Endothelial cell of umbilical vein (primary cell): ENCODE results near the gene IL1R2. TPM values are rescaled to one million over a fixed set of nuclear protein-coding genes. Genes with fewer than 3 reads are reported as not detected.

Experiments
- BruUV-seq: library from RNA; stranded (reverse); fragments of 400-500 nt; replicated peaks from 2 replicates; lab custom pipeline; 2021; lab: Mats Ljungman, UMichigan
- CTCF ChIA-PET: fragments of 300-600, 350-600 bp; sonication (Branson Sonifier 250); formaldehyde crosslinking; loops from one replicate; lab custom pipeline; 2021; ENCODE audit warnings: antibody characterized with exemption, inconsistent platforms; lab: Charles Lee
- POLR2A ChIA-PET: fragments of 300-600, 350-600 bp; sonication (Branson Sonifier 250); formaldehyde crosslinking; loops from one replicate; lab custom pipeline; 2021; ENCODE audit warnings: antibody characterized with exemption, inconsistent platforms; lab: Charles Lee
- DNase-seq: peaks from one replicate; pipeline ENCODE4 v3.0.0-alpha.2; 2011; ENCODE audit warnings: low read depth, low spot score
- FAIRE-seq: peaks from 2 replicates; lab custom pipeline; 2011; peaks lifted over from hg19 to GRCh38; lab: Jason Lieb, UNC
- H2AFZ ChIP-seq: 2 replicates; pipeline ENCODE4 v1.6.0; 2012; ENCODE audit warnings: low read depth, low read length, control low read depth, inconsistent platforms
- H3K27ac ChIP-seq: 2 replicates; pipeline ENCODE4 v1.5.1; 2011; ENCODE audit warnings: low read depth, mild to moderate bottlenecking, control low read depth, low read length, moderate library complexity; ENCODE audit not compliant: insufficient read depth
- H3K27me3 ChIP-seq, 2 experiments: 2 replicates each; pipeline versions ENCODE4 v1.6.0 to v1.6.1; 2011; ENCODE audit warnings: low read length in 2 of 2, mixed read lengths in 1 of 2; ENCODE audit not compliant: control insufficient read depth in 2 of 2, insufficient read depth in 2 of 2
- H3K36me3 ChIP-seq, 2 experiments: 2 replicates in 1 of 2; 3 replicates in 1 of 2; pipeline ENCODE4 v1.5.1; 2011; ENCODE audit warnings: low read length in 2 of 2, mild to moderate bottlenecking in 1 of 2, moderate library complexity in 1 of 2; ENCODE audit not compliant: control insufficient read depth in 2 of 2, insufficient read depth in 2 of 2; ENCODE audit errors: extremely low read depth in 1 of 2
- H3K4me1 ChIP-seq: 3 replicates; pipeline ENCODE4 v1.5.1; 2011; ENCODE audit warnings: mild to moderate bottlenecking, low read length; ENCODE audit not compliant: control insufficient read depth, insufficient read depth; ENCODE audit errors: extremely low read depth
- H3K4me2 ChIP-seq: 2 replicates; pipeline ENCODE4 v1.6.1; 2011; ENCODE audit warnings: low read length, control low read depth, mixed read lengths; ENCODE audit not compliant: insufficient read depth
- H3K4me3 ChIP-seq, 3 experiments: fragments of 200-600 bp in 1 of 3; sonication (generic), shearing (Covaris generic) in 1 of 3; replicated peaks in 1 of 3; 2 replicates each; pipeline ENCODE4 v1.5.1; 2011 to 2016; ENCODE audit warnings: control low read depth in 3 of 3, low read length in 3 of 3, mild to moderate bottlenecking in 2 of 3, inconsistent platforms in 1 of 3, low read depth in 1 of 3, moderate library complexity in 1 of 3; ENCODE audit not compliant: insufficient read depth in 1 of 3
- H3K79me2 ChIP-seq: 2 replicates; pipeline ENCODE4 v1.6.0; 2012; ENCODE audit warnings: low read length, inconsistent platforms; ENCODE audit not compliant: control insufficient read depth, insufficient read depth
- H3K9ac ChIP-seq: replicated peaks from 2 replicates; pipeline ENCODE3; 2011; ENCODE audit warnings: low read length, control low read depth; ENCODE audit not compliant: insufficient read depth; ENCODE audit errors: extremely low read depth
- H3K9me1 ChIP-seq: replicated peaks from 3 replicates; pipeline ENCODE4 v1.6.0; 2011; ENCODE audit warnings: mild to moderate bottlenecking, low read length; ENCODE audit not compliant: control insufficient read depth, insufficient read depth; ENCODE audit errors: extremely low read depth
- H3K9me3 ChIP-seq: replicated peaks from 2 replicates; pipeline ENCODE4 v1.5.1; 2012; ENCODE audit warnings: low read length, inconsistent platforms; ENCODE audit not compliant: control insufficient read depth, insufficient read depth
- H4K20me1 ChIP-seq: replicated peaks from 2 replicates; pipeline ENCODE3; 2011; ENCODE audit warnings: mild to moderate bottlenecking, low read length; ENCODE audit not compliant: control insufficient read depth, insufficient read depth; ENCODE audit errors: extremely low read depth
- EZH2 ChIP-seq: IDR thresholded peaks from 2 replicates; pipeline ENCODE4 v1.6.1; 2012; ENCODE audit warnings: borderline replicate concordance, low read depth, mild to moderate bottlenecking, moderate library complexity, low read length, inconsistent platforms; ENCODE audit not compliant: severe bottlenecking
- FOS ChIP-seq: IDR thresholded peaks from 2 replicates; pipeline ENCODE4 v1.6.1; 2011; ENCODE audit warnings: mild to moderate bottlenecking, low read length, moderate library complexity, borderline replicate concordance; ENCODE audit not compliant: insufficient read depth
- GATA2 ChIP-seq: IDR thresholded peaks from 2 replicates; pipeline ENCODE4 v1.7.0; 2011; ENCODE audit warnings: low read depth, mild to moderate bottlenecking, moderate library complexity, mixed read lengths, low read length; ENCODE audit not compliant: insufficient read length, insufficient read depth
- JUN ChIP-seq: IDR thresholded peaks from 2 replicates; pipeline ENCODE4 v1.6.1; 2011; ENCODE audit warnings: borderline replicate concordance, low read depth; ENCODE audit not compliant: insufficient read length, insufficient read depth
- MYC ChIP-seq: IDR thresholded peaks from one replicate; pipeline ENCODE4 v1.6.1; 2011; ENCODE audit warnings: mild to moderate bottlenecking, low read depth, low read length
- POLR2A ChIP-seq: IDR thresholded peaks from 2 replicates; pipeline ENCODE4 v1.6.1; 2012; ENCODE audit warnings: low read depth, mild to moderate bottlenecking, control low read depth, low read length
- POLR2AphosphoS5 ChIP-seq: IDR thresholded peaks from 2 replicates; pipeline ENCODE4 v1.6.1; 2012; ENCODE audit warnings: low read depth, mild to moderate bottlenecking, control low read depth, low read length, moderate library complexity; ENCODE audit not compliant: insufficient read depth
- dilution Hi-C: fragments of 300-500 bp; cut with MboI; formaldehyde crosslinking; loops from one replicate; pipeline ENCODE4 v1.15.0; 2019; ENCODE audit warnings: low sequenced_read_pairs; ENCODE audit not compliant: extremely low pct_ligation_motif_present
- intact Hi-C: fragments of 100-400 bp; cut with micrococcal nuclease; formaldehyde crosslinking; loops from one replicate; pipeline ENCODE4 v1.10.0; 2022
- polyA plus RNA-seq, 4 experiments: library from polyadenylated mRNA; depleted of rRNA in 3 of 4; stranded (reverse) in 3 of 4; unstranded in 1 of 4; fragments of >200 nt; gene quantifications; 2 replicates each; pipeline versions ENCODE4 v1.2.1 to v1.2.3, GENCODE V29; 2011 to 2012; ENCODE audit warnings: missing spikeins in 1 of 4
- total RNA-seq: library from RNA; stranded (reverse); gene quantifications from 2 replicates; pipeline ENCODE4 v1.2.3, GENCODE V29; 2021
- TF ChIP-seq, protein P1 (sequence below), 2 donors: IDR thresholded peaks; 1 replicate in 1 of 2; 2 replicates in 1 of 2; pipeline ENCODE4 v1.5.1; 2011; ENCODE audit warnings: low read length in 2 of 2, mild to moderate bottlenecking in 2 of 2, moderate library complexity in 2 of 2, control low read depth in 1 of 2, inconsistent platforms in 1 of 2, low read depth in 1 of 2; ENCODE audit not compliant: insufficient read depth in 1 of 2; ENCODE audit errors: extremely low read depth in 1 of 2
- TF ChIP-seq, protein P2 (sequence below): IDR thresholded peaks from 2 replicates; pipeline ENCODE4 v1.6.1; 2011; ENCODE audit not compliant: insufficient read depth, insufficient read length

The IL1R2 gene
- total and polyA plus RNA-seq, 2 donors (not counting 3 experiments of a cell fraction or from before 2014, with no cell fraction given) = not detected

DNA sequence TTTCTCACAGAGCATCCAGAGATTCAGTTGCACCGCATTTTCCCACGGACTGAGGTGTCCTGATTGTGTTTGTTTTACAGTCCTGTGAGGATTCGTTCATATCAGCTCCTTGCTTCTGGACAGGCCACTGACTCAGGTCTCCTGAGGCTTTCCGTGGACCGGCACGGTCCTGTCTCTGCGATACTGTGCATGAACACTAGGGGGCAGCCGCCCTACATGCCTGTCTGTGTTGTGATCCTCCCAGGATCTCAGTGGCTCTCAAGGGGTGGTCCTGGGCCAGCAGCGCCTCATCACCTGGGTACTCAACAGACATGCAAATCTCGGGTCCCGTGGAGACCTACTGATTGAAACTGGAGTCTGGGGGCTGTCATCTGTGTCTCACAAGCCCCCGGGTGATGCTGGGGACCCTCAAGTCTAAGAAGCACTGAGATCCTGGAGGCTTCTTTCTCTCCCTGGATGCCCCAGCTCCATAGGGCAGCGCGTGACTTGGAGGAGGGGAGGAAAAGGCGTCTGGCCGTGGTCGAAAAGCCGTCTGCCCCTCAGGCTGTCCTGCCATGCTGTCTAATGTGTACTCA, 28.9 kb downstream of the IL1R2 start:
- TF ChIP-seq FOS = no peak
- TF ChIP-seq, protein P1, sequence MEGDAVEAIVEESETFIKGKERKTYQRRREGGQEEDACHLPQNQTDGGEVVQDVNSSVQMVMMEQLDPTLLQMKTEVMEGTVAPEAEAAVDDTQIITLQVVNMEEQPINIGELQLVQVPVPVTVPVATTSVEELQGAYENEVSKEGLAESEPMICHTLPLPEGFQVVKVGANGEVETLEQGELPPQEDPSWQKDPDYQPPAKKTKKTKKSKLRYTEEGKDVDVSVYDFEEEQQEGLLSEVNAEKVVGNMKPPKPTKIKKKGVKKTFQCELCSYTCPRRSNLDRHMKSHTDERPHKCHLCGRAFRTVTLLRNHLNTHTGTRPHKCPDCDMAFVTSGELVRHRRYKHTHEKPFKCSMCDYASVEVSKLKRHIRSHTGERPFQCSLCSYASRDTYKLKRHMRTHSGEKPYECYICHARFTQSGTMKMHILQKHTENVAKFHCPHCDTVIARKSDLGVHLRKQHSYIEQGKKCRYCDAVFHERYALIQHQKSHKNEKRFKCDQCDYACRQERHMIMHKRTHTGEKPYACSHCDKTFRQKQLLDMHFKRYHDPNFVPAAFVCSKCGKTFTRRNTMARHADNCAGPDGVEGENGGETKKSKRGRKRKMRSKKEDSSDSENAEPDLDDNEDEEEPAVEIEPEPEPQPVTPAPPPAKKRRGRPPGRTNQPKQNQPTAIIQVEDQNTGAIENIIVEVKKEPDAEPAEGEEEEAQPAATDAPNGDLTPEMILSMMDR (IDR thresholded peaks at IDR 0.05; ENCODE audit: extremely low read depth in 1 of 2, insufficient read depth in 1 of 2, low read depth in 1 of 2, low read length in 2 of 2) = peak; percentile 95 to 97
- DNase-seq = peak; percentile 83
- no peak overlapping the region for H3K27ac ChIP-seq
- H3K4me2 ChIP-seq = no peak overlapping the region
- dilution Hi-C loops (no loop called here), intact Hi-C loops (loop anchor here (1.0 to 5.0 kb wide), 7 partner anchors 42 to 429 kb away; partner anchors contain the start of gene IL18R1)
- H2AFZ ChIP-seq = peak overlapping the region; percentile 50
- H3K27me3 ChIP-seq = no peaks in the 10 kb centered on the region
- no peaks in the 10 kb centered on the region for H3K79me2 ChIP-seq
- no peaks in the 10 kb centered on the region for H3K9me3 ChIP-seq
- no peaks in the 10 kb centered on the region for H3K36me3 ChIP-seq
- H3K4me3 ChIP-seq = no peak overlapping the region
- FAIRE-seq = peak; percentile 93
- H3K4me1 ChIP-seq = no peaks in the 10 kb centered on the region
- no peaks in the 10 kb centered on the region for H4K20me1 ChIP-seq
- no peaks in the 10 kb centered on the region for H3K9me1 ChIP-seq
- CTCF ChIA-PET = interaction anchor here (0.6 to 3.9 kb wide), 76 partner anchors 10 to 573 kb away, joined by 3 to 222 read pairs (median 5); partner anchors contain the start of genes IL18R1 and IL1R1
- no peak overlapping the region for H3K9ac ChIP-seq
- BruUV-seq = no TSS peak
- POLR2A ChIA-PET = interaction anchor here (1.4 kb wide), 1 partner anchor 220 kb away, joined by 4 read pairs; no protein-coding TSS in a partner anchor

DNA sequence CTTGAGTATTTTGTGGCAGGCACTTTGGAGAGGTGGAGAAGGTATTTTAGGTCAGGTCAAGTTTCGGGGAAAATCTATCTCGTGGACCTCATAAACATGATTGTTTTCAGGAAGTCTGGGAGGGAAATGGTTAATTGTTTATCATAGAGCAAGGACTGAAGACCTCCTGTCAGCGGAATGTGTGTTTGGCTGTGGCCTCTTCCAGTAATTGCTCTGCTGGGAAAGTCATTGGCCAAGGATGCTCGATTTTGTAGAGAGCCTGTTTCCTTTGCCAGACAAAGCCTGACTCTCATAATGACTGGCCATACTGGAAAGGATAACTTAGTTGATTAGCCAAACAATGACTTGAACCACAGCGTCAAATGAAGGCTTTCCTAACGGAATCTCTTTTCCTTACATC, 30.0 kb downstream of the IL1R2 start:
- dilution Hi-C loops = no loop called here
- POLR2A ChIA-PET = no interaction called here
- H3K4me2 ChIP-seq = no peak overlapping the region

More for the DNA sequence above, 30.0 kb downstream of the IL1R2 start:
- TF ChIP-seq, protein P2, sequence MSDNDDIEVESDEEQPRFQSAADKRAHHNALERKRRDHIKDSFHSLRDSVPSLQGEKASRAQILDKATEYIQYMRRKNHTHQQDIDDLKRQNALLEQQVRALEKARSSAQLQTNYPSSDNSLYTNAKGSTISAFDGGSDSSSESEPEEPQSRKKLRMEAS = no peak
- TF ChIP-seq EZH2 = no peak
- TF ChIP-seq POLR2AphosphoS5 = no peak
- no peak for TF ChIP-seq GATA2
- TF ChIP-seq, protein P1 (IDR thresholded peaks at IDR 0.05; ENCODE audit: extremely low read depth in 1 of 2, insufficient read depth in 1 of 2, low read depth in 1 of 2, low read length in 2 of 2) = no peak
- TF ChIP-seq FOS = no peak
- no peak for TF ChIP-seq JUN
- TF ChIP-seq POLR2A = no peak
- no peak for TF ChIP-seq MYC
- no TSS peak for BruUV-seq
- peak; percentile 48 for DNase-seq
- Histone ChIP-seq H3K27ac (no peak overlapping the region), H3K4me1 (no peaks in the 10 kb centered on the region), H3K9me1 (no peaks in the 10 kb centered on the region), H3K27me3 (no peaks in the 10 kb centered on the region), H2AFZ (peak overlapping the region; percentile 13), H3K9me3 (no peaks in the 10 kb centered on the region), H4K20me1 (no peaks in the 10 kb centered on the region), H3K9ac (no peak overlapping the region), H3K79me2 (no peaks in the 10 kb centered on the region), H3K4me3 (no peak overlapping the region), H3K36me3 (no peaks in the 10 kb centered on the region)
- FAIRE-seq = peak; percentile 63
- CTCF ChIA-PET = interaction anchor here (0.7 to 3.9 kb wide), 10 partner anchors 10 to 250 kb away, joined by 3 to 222 read pairs (median 18); partner anchors contain the start of gene IL1R1
- intact Hi-C loops = loop anchor here (2.0 to 5.0 kb wide), 2 partner anchors 41 to 163 kb away; no protein-coding TSS in a partner anchor
